Stimulated activated CD8-positive, alpha-beta memory T cell treated with anti-CD3 and anti-CD28 coated beads, Interleukin-12 subunit alpha, Interleukin-12 subunit beta, amount 100 ng/mL, for 4 hours (primary cell): ENCODE measurements around the gene PNLDC1.

Source experiments
- DNase-seq: peaks from one replicate; pipeline ENCODE4 v3.0.0-alpha.2; 2020; ENCODE audit warnings: low read depth

PNLDC1 gene, protein sequence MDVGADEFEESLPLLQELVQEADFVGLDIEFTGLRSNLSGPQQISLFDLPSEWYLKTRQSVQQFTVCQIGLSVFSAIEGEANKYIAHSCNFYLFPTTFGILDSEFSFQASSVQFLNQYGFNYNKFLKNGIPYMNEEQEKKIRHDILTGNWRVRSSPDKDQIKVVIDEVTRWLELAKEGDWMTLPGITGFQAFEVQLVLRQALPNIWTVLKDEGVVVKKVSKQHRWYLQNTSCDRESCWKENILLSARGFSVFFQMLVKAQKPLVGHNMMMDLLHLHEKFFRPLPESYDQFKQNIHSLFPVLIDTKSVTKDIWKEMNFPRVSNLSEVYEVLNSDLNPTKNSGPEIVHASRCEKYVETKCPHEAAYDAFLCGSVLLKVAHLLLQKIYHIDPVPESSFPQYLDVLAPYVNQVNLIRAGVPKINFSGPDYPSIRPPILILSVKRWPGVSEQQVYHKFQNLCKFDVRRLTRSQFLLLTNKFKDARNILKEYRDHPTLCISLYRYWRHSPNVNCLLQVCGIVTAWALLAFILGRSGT

DNA sequence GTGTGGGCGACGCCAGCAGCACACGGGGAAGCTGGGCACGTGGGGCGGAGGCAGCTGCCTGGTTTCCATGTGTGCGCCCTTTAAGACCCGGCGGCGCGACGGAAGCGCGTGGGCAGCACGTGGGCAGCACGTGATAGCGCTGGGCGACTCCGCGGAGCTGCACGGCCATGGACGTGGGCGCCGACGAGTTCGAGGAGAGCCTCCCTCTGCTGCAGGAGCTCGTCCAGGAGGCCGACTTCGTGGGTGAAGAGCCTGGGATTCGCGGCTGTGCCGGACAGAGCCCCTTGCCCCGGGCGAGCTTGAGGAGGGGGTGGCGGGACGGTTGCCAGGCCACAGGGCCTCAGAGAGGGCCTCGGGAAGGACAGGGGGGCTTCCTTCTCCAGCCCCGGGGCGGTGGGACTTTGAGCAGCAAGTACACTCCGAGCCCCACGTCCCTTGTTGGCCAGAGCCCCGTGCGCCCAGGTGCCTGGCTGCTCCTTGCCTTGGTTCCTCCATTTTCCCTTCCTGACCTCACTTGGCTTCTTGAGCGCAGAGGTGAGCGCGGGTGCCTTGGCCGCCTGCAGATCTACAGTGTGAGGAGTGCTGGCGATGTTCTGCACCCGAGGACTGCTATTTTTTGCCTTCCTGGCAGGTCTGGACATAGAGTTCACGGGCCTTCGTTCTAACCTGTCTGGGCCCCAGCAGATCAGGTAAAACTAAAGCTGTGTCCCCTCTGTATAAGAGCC, at the start of gene PNLDC1:
Gene PNLDC1, plus strand, starts transcription at position 136 of the 725 bp plus-strand sequence. Its CDS starts 32 bp downstream, at position 168.
- no peak for DNase-seq

DNA sequence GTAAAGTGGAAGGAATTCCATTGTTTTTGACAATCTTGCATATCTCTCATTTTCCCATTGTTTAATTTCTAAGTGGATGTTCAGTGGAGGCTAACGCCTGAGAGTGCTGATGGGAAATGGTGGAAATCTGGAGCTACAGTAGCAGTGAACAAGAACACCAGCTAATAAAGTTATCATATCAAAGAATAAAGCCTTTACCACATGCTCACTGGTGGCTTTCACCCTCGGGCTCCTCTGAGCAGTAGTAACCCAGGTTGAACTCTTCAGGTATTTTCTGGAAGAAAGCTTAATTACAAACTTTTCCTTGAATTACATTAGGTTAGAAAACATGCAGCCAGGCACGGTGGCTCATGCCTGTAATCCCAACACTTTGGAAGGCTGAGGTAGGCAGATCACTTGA, 48.6 kb upstream of the PNLDC1 start:
- no peak for DNase-seq

DNA sequence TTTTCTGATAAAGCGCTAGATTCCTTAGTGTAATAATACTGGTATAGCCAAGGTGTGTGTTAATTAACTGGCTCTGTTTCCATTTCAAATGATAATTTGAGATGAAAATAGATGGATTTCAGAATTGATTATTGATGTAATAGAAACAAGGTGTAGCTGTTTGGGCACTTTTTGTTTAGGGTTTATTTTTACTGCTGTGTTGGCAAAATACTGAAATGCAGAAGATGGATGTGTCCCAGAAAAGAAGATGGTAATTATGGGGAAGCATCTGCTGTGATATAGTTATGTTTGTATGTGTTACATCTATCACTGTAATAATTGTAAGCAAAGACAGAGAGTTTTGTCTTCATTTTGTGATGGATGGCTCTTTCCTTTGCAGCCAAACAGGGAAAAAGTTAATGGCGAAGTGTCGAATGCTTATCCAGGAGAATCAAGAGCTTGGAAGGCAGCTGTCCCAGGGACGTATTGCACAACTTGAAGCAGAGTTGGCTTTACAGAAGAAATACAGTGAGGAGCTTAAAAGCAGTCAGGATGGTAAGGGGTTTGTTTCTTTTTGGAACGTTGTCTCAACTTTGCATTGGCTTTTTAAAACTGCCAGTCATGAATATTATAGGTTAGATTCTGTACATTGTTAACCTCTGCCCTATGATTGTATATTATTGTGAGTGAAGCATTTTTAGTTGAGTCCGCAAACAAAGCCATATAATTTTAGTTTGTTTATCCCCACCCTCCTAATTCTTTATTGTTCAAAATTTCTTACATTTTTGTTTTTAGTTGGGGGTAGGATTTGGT, 46.8 kb upstream of the PNLDC1 start:
- DNase-seq: no peak

DNA sequence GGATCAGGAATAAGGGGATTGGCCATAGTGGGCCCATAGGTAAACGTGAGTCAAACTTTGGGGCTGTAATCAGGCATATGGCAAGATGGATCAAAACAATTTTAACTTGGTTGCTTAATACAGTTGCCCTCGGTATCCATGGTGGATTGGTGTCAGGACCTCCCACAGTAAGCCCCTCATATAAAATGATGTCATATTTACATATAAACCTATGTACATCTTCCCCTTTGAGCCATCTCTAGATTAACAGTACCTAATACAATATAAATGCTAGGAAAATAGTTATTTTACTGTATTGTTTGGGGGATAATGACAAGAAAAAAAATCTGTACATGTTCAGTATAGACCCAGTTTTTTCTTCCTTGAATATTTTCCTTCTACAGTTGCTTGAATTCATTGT, 45.7 kb upstream of the PNLDC1 start:
- DNase-seq: no peak

DNA sequence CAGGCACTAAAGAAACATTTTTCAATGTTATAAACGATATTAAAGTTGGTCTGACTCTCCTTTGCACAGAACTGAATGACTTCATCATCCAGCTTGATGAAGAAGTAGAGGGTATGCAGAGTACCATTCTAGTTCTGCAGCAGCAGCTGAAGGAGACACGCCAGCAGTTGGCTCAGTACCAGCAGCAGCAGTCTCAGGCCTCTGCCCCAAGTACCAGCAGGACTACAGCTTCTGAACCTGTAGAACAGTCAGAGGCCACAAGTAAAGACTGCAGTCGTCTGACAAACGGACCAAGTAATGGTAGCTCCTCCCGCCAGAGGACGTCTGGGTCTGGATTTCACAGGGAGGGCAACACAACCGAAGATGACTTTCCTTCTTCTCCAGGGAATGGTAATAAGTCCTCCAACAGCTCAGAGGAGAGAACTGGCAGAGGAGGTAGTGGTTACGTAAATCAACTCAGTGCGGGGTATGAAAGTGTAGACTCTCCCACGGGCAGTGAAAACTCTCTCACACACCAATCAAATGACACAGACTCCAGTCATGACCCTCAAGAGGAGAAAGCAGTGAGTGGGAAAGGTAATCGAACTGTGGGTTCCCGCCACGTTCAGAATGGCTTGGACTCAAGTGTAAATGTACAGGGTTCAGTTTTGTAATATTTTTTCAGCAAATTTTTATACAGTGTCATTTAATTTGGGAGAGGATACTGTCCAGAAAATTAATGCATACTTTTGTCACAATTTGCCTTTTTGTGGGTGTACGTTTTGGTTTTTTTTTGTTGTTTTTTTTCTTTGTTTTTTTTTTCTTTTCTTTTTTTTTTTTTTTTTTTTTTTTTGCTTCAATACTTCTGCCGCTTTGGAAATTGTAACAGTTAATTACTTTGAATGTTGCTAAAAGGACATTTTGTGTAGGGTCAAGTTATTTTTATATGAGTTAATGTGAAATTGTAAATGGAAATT, 44.8 kb upstream of the PNLDC1 start:
- no peak for DNase-seq

DNA sequence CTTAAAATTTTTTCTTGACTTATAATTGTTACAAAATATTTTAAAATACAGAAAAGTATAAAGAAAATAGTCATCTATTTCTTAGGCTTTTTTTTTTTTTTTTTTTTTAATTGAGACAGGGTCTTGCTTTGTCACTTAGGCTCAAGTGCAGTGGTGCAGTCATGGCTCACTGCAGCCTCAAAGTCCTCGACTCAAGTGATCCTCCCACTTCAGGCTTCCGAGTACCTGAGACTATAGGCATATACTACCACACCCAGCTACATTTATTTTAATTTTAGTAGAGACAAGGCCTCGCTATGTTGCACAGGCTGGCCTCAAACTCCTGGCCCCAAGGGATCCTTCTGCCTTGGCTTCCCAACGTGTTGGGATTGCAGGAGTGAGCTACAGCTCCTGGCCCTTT, 43.6 kb upstream of the PNLDC1 start:
- no peak for DNase-seq

DNA sequence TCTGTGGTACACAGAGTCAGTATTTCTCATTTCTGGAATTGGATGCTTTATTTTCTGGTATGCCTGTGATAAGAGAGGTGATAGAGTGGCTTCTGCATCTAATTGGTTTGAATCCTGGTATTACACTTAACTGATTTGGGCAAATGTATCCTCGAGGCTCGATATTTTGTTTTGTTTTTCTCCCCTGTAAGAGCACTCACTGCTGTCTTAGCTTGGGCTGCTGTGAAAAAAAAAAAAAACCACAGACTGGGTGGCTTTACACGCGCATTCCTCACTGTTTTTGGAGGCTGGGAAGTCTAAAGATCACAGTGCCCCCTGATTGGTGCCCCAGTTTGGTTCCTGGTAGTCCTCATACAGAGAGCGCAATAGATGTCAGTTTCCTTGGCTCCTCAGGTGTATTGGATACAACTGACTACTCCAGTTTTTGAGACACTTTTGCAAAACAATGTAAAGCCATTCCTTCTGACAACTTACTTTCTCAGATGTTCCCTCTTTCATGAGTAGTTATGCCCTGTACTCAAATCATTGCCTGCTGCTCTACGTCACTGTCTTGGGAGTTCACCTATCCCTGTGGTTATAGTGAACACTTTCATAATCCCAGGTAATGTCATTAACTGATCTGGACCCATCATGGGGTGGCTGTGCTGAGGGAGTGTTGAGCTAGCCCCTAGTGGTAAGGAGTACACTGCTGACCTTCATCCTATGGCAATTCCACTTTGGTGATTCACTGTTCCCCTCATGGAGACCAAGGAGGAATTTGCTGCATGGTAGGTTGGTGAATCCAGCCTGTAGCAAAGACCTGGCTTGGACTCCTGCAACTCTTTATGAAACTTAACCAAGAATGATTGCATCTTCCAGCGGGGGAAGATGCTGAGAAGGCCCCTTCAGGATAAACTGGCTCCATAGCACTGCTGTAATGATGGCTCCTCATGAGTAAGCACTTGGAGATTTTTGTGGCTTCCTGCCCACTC, 41.8 kb upstream of the PNLDC1 start:
- DNase-seq: no peak

DNA sequence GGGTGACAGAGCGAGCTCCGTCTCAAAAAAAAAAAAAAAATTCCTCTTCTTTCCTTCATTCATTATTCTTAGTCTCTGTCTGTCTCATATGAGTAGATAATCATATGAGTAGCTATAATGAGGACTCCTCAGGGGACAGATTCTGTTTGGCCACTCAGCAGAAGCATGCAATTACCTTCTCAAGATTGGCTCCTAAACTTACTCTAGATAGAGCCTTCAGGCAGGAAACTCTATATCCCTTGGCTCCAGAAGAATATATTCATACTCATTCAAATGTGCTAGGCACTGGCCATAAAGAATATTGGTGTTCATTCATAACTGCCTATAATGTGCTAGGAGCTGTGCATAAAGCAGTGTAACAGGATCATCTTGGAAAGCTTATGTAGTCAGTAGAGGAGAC, 40.4 kb upstream of the PNLDC1 start:
- no peak for DNase-seq

DNA sequence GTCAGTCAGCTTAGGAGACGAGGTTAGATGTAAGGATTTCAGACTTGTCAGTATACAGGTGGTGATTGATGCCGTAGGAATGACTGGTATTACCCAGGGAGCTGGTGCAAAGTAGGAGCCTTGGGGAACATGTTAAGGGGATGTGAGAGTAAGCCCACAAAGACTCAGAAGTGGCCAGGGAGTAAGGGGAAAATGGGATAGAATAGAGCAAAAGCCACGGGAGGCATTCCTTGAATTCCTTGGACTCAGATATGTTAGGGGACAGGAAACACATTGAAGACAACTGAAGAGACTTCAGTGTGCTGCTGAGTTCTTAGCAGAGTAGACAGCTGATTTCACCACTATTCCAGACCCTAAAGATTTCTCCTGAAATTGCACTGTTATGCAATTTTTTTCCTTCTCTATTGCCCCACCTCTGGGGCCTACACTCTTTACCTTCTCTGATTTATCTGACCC, 39.4 kb upstream of the PNLDC1 start:
- no peak for DNase-seq

DNA sequence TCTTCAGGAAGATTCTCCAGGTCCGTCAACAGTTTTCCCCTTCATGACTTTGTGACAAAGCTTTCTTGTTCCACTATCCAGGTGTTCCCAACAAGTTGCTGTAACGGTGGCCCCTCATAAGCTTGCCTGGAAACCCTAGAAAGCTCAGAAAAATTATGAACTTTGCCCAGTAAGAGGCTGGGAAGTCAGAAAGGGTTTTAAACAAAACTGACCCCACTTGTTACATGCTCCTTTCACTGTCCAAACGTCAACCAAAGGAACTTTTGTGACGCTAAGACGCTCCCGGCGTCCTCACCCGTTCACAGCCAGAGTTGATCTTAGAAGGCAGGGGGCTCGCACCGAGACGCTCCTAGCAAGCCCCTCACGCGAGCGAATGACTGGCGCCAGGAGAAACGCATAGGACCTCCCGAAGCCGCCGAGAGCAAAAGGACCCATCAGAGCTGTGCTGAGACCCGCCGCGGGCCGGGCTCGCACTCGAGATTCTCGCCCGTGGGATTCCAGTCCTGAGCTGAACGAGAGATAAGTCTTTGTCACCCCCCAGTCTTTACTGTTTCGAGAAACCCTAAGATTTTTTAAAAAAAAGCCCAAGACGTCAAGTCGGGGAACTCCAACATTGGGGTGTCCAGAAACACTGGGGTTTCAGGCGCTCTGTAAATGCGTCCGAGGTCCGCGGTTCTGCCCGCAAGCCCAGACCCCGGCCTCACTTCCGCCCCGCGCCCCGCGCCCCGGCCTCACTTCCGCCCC, 38.8 kb upstream of the PNLDC1 start:
- DNase-seq: no peak

DNA sequence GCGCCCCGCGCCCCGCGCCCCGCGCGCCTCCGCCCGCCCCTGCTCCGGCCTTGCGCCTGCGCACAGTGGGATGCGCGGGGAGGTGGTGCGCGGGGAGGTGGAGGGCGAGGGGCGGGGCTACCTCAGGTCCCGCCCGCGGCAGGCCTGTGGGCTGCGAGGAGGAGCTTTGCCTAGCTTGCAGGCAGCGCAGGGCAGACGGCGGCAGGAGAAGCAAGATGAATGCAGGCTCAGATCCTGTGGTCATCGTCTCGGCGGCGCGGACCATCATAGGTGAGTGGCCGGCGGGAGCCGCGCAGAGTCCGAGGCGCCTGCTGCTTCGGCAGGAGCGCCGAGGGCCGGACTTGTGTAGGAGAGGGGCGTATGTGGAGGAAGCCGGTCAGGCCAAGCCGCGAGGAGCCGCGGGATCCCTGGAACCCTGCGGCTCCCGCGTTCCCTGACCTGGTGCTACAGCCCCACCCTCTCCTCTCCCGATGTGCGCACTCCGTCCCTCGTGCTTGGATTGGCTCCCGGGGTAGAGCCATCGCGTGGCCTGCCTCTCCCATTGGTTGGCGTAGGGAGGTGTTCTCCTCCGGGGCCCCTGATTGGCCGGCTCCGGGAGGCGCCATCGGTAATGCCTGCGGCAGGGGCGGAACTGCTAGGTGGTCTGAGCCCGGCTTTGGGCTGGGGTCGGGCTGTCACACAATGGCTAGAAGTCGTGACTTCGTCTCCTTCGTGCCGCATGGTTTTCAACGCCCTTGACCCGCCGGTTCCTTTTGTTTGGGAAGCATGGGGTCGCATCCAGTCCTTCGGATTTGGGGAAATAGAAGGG, 38.0 kb upstream of the PNLDC1 start, which contains the start of gene ACAT2:
Gene ACAT2, plus strand, starts transcription at position 173 of the 808 bp plus-strand sequence. Its CDS starts 43 bp downstream, at position 216.
- peak; percentile 82 for DNase-seq

DNA sequence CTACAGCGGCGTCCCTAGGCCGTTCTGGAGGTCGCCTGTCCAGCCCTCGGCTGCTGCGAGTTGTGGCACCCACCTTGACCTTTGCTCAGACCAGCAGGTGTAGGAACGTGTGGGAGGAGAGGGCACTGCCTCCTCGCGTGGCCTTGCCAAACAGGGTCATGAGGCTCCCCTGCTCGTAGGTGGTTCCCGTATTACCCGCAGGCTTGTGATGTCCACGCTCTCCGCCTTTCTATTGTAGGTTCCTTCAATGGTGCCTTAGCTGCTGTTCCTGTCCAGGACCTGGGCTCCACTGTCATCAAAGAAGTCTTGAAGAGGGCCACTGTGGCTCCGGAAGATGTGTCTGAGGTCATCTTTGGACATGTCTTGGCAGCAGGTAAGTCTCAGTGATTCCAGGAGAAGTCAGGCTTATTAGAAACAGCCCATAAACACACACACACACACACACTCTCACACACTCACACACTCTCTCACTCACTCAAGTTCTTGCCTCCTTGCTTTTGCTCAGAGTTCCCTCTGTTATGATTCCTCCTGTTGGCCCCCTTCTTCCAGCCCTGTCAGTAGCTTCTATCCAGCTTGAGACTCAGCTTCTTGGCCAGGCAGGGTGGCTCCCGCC, 37.3 kb upstream of the PNLDC1 start:
- DNase-seq: no peak

DNA sequence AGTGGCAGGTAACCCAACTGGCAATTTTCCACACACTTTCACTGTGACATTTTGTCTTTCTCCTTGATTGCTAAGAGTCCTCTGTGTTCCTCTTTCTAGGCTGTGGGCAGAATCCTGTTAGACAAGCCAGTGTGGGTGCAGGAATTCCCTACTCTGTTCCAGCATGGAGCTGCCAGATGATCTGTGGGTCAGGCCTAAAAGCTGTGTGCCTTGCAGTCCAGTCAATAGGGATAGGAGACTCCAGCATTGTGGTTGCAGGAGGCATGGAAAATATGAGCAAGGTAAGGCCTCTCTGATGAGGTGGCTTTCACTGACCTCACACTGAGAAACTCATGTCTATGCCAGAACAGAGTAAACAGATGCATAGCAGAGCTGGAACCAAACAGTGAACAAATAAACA, 33.2 kb upstream of the PNLDC1 start:
- no peak for DNase-seq

DNA sequence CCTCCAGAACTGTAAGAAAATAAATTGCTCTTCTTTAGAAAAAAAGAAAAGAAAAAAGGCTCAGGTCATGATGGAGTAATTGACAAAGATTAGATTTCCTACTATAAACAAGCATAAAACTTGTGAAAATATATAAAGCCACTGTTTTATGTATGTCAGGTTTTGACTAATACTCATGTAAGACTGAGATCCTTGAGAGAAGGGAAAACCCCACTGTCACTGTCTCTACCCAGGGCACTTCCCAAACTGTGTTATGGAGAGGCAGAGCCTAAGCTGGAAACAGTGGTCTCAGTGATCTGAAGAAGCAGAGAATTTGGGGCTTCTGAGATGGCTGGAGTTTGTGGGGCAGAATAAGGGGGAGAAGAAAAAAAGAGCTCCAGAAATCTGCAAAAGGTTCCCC, 30.6 kb upstream of the PNLDC1 start:
- no peak for DNase-seq

DNA sequence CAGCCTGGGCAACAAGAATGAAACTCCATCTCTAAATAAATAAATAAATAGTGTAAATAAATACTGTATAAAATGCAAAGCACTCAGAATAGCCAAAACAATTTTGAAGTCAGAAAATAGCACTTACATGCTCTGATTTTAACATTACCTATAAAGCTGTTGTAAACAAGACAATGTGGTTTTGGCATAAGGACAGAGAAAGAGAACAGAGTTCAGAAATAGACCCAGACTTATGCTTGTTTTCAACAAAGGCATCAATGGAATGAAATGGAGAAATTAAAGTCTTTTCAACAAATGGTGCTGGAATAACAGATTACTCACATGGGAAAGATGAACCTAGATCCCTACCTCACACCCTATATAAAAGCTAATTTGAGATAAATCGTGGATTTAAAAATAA, 27.9 kb upstream of the PNLDC1 start:
- no peak for DNase-seq

DNA sequence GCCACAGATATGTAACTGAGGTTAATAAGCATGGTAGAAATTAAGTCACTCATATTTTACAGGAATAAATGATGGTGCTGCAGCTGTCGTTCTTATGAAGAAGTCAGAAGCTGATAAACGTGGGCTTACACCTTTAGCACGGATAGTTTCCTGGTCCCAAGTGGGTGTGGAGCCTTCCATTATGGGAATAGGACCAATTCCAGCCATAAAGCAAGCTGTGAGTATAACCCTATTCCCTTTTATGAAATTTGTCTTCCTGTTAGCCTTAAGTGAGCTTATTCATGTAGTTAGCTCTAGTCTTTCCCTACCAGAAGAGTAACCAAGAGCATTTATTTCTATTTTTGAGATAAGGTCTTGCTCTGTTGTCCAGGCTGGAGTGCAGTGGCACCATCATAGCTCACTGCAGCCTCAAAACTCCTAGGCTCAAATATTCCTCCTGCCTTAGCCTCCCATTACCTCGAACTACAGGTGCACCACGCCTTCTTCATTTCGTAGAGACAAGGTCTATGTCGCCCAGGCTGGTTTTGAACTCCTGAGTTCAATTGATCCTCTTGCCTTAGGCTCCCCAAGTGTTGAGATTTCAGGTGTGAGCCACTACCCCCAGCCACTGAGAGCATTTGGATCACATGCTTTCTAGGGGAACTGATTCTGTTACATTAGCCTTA, 22.7 kb upstream of the PNLDC1 start:
- no peak for DNase-seq

DNA sequence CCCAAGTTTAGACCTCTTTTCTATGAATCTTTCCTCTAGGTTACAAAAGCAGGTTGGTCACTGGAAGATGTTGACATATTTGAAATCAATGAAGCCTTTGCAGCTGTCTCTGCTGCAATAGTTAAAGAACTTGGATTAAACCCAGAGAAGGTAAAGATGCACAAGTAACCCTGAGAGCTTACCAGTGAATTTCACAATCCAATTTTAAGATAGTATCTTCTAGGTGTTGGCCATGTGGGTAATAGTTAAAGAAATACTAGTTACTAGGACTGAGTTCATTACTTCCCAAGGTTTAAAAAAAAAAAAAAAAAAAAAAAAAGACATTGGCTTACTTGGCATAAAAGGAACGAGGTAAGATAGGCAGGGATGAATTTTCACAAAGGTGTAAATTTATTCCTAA, 21.9 kb upstream of the PNLDC1 start:
- no peak for DNase-seq
